Cerebellar cortex (tissue), 1 donor: ENCODE measurements around the gene CDY2A.
"Not testable (repeated sequence)": the region's sequence is repeated elsewhere in the genome, so short reads cannot be mapped to it uniquely, and the experiment has no call there.

Experiments used
- DNase-seq: peaks from one replicate; pipeline ENCODE4 v3.0.0-alpha.2; 2015; ENCODE audit warnings: low spot score

CDY2A gene

GRCh38 chrY:18025487-18025886, at the start of gene CDY2A:
Gene CDY2A (plus strand): TSS chrY:18025787. CDS start chrY:18026115, 328 bp downstream.
- not testable (repeated sequence) for DNase-seq

- not testable (repeated sequence) for DNase-seq
Observed at GRCh38 chrY:17997586-17997985, 28.0 kb upstream of the CDY2A start.

- DNase-seq: not testable (repeated sequence)
Observed at GRCh38 chrY:17998266-17998665, 27.3 kb upstream of the CDY2A start.

GRCh38 chrY:18023897-18024296, 1.7 kb upstream of the CDY2A start:
- not testable (repeated sequence) for DNase-seq

- not testable (repeated sequence) for DNase-seq
Observed at GRCh38 chrY:18028845-18029244, 3.3 kb downstream of the CDY2A start.

- not testable (repeated sequence) for DNase-seq
Observed at GRCh38 chrY:18030178-18030577, 4.6 kb downstream of the CDY2A start.

- DNase-seq: not testable (repeated sequence)
Observed at GRCh38 chrY:18034100-18034814, 8.7 kb downstream of the CDY2A start.

GRCh38 chrY:18034864-18035263, 9.3 kb downstream of the CDY2A start:
- DNase-seq: not testable (repeated sequence)

- not testable (repeated sequence) for DNase-seq
Observed at GRCh38 chrY:18044990-18045389, 19.4 kb downstream of the CDY2A start.

- DNase-seq: not testable (repeated sequence)
Observed at GRCh38 chrY:18048149-18049040, 22.8 kb downstream of the CDY2A start.

GRCh38 chrY:18049061-18049460, 23.5 kb downstream of the CDY2A start:
- not testable (repeated sequence) for DNase-seq

- not testable (repeated sequence) for DNase-seq
Observed at GRCh38 chrY:18056473-18056872, 30.9 kb downstream of the CDY2A start.

- DNase-seq: not testable (repeated sequence)
Observed at GRCh38 chrY:18073464-18073863, 47.9 kb downstream of the CDY2A start.
